AG10803 (cell line): ENCODE measurements around the gene TSTD1.
"Not testable (repeated sequence)": the region's sequence is repeated elsewhere in the genome, so short reads cannot be mapped to it uniquely, and the experiment has no call there.

ENCODE experiments used
- DNase-seq: peaks from one replicate; pipeline ENCODE4 v3.0.0; 2010; ENCODE audit warnings: low read depth
- H3K4me3 ChIP-seq: 2 replicates; pipeline ENCODE4 v1.5.1; 2011; ENCODE audit warnings: mild to moderate bottlenecking, low read length, control low read depth
- CTCF ChIP-seq: conservative IDR thresholded peaks from 2 replicates; pipeline ENCODE4 v1.5.1; 2011; ENCODE audit warnings: mild to moderate bottlenecking, low read length, control low read depth, inconsistent platforms

TSTD1 gene

GRCh38 chr1:161033751-161034150 is 5.0 kb downstream of the TSTD1 start:
- no peak for DNase-seq
- no peak overlapping the region for H3K4me3 ChIP-seq
- no peak for TF ChIP-seq CTCF

GRCh38 chr1:161032409-161032808 is 6.4 kb downstream of the TSTD1 start:
- no peak overlapping the region for H3K4me3 ChIP-seq
- DNase-seq, result no peak
- no peak for TF ChIP-seq CTCF

GRCh38 chr1:161031874-161032273 is 6.9 kb downstream of the TSTD1 start:
- DNase-seq, result no peak
- no peak for TF ChIP-seq CTCF
- H3K4me3 ChIP-seq, result no peak overlapping the region

- DNase-seq, result not testable (repeated sequence)
These were observed 9.3 kb downstream of the TSTD1 start for GRCh38 chr1:161029466-161029865.

GRCh38 chr1:161026954-161027353 is 11.8 kb downstream of the TSTD1 start:
- H3K4me3 ChIP-seq, DNase-seq: not testable (repeated sequence)

More at GRCh38 chr1:161029466-161029865, 9.3 kb downstream of the TSTD1 start:
- not testable (repeated sequence) for H3K4me3 ChIP-seq

- H3K4me3 ChIP-seq, DNase-seq: not testable (repeated sequence)
These were observed 16.3 kb downstream of the TSTD1 start for GRCh38 chr1:161022432-161022831.

- no peak for TF ChIP-seq CTCF
- no peak for DNase-seq
- no peak overlapping the region for H3K4me3 ChIP-seq
These were observed 16.8 kb downstream of the TSTD1 start for GRCh38 chr1:161021970-161022353.

- peak overlapping the region; percentile 62 for H3K4me3 ChIP-seq
These were observed 17.4 kb downstream of the TSTD1 start for GRCh38 chr1:161021165-161021969.

More at GRCh38 chr1:161021165-161021969, 17.4 kb downstream of the TSTD1 start:
- no peak for TF ChIP-seq CTCF
- DNase-seq, result no peak
